Endothelial cell of umbilical vein (primary cell): ENCODE data around the gene CGAS. TPM values are rescaled to one million over a fixed set of nuclear protein-coding genes. Genes with fewer than 3 reads are reported as not detected.
"Not testable (repeated sequence)": the region's sequence is repeated elsewhere in the genome, so short reads cannot be mapped to it uniquely, and the experiment has no call there.

Source experiments
- BruUV-seq: library from RNA; stranded (reverse); fragments of 400-500 nt; replicated peaks from 2 replicates; lab custom pipeline; 2021; lab: Mats Ljungman, UMichigan
- CTCF ChIA-PET: fragments of 300-600, 350-600 bp; sonication (Branson Sonifier 250); formaldehyde crosslinking; loops from one replicate; lab custom pipeline; 2021; ENCODE audit warnings: antibody characterized with exemption, inconsistent platforms; lab: Charles Lee
- POLR2A ChIA-PET: fragments of 300-600, 350-600 bp; sonication (Branson Sonifier 250); formaldehyde crosslinking; loops from one replicate; lab custom pipeline; 2021; ENCODE audit warnings: antibody characterized with exemption, inconsistent platforms; lab: Charles Lee
- DNase-seq: peaks from one replicate; pipeline ENCODE4 v3.0.0-alpha.2; 2011; ENCODE audit warnings: low read depth, low spot score
- FAIRE-seq: peaks from 2 replicates; lab custom pipeline; 2011; peaks lifted over from hg19 to GRCh38; lab: Jason Lieb, UNC
- H2AFZ ChIP-seq: 2 replicates; pipeline ENCODE4 v1.6.0; 2012; ENCODE audit warnings: low read depth, low read length, control low read depth, inconsistent platforms
- H3K27ac ChIP-seq: 2 replicates; pipeline ENCODE4 v1.5.1; 2011; ENCODE audit warnings: low read depth, mild to moderate bottlenecking, control low read depth, low read length, moderate library complexity; ENCODE audit not compliant: insufficient read depth
- H3K27me3 ChIP-seq, 2 experiments: 2 replicates each; pipeline versions ENCODE4 v1.6.0 to v1.6.1; 2011; ENCODE audit warnings: low read length in 2 of 2, mixed read lengths in 1 of 2; ENCODE audit not compliant: control insufficient read depth in 2 of 2, insufficient read depth in 2 of 2
- H3K36me3 ChIP-seq, 2 experiments: 2 replicates in 1 of 2; 3 replicates in 1 of 2; pipeline ENCODE4 v1.5.1; 2011; ENCODE audit warnings: low read length in 2 of 2, mild to moderate bottlenecking in 1 of 2, moderate library complexity in 1 of 2; ENCODE audit not compliant: control insufficient read depth in 2 of 2, insufficient read depth in 2 of 2; ENCODE audit errors: extremely low read depth in 1 of 2
- H3K4me1 ChIP-seq: 3 replicates; pipeline ENCODE4 v1.5.1; 2011; ENCODE audit warnings: mild to moderate bottlenecking, low read length; ENCODE audit not compliant: control insufficient read depth, insufficient read depth; ENCODE audit errors: extremely low read depth
- H3K4me2 ChIP-seq: 2 replicates; pipeline ENCODE4 v1.6.1; 2011; ENCODE audit warnings: low read length, control low read depth, mixed read lengths; ENCODE audit not compliant: insufficient read depth
- H3K4me3 ChIP-seq, 3 experiments: fragments of 200-600 bp in 1 of 3; sonication (generic), shearing (Covaris generic) in 1 of 3; replicated peaks in 1 of 3; 2 replicates each; pipeline ENCODE4 v1.5.1; 2011 to 2016; ENCODE audit warnings: control low read depth in 3 of 3, low read length in 3 of 3, mild to moderate bottlenecking in 2 of 3, inconsistent platforms in 1 of 3, low read depth in 1 of 3, moderate library complexity in 1 of 3; ENCODE audit not compliant: insufficient read depth in 1 of 3
- H3K79me2 ChIP-seq: 2 replicates; pipeline ENCODE4 v1.6.0; 2012; ENCODE audit warnings: low read length, inconsistent platforms; ENCODE audit not compliant: control insufficient read depth, insufficient read depth
- H3K9ac ChIP-seq: replicated peaks from 2 replicates; pipeline ENCODE3; 2011; ENCODE audit warnings: low read length, control low read depth; ENCODE audit not compliant: insufficient read depth; ENCODE audit errors: extremely low read depth
- H3K9me1 ChIP-seq: replicated peaks from 3 replicates; pipeline ENCODE4 v1.6.0; 2011; ENCODE audit warnings: mild to moderate bottlenecking, low read length; ENCODE audit not compliant: control insufficient read depth, insufficient read depth; ENCODE audit errors: extremely low read depth
- H3K9me3 ChIP-seq: replicated peaks from 2 replicates; pipeline ENCODE4 v1.5.1; 2012; ENCODE audit warnings: low read length, inconsistent platforms; ENCODE audit not compliant: control insufficient read depth, insufficient read depth
- H4K20me1 ChIP-seq: replicated peaks from 2 replicates; pipeline ENCODE3; 2011; ENCODE audit warnings: mild to moderate bottlenecking, low read length; ENCODE audit not compliant: control insufficient read depth, insufficient read depth; ENCODE audit errors: extremely low read depth
- EZH2 ChIP-seq: IDR thresholded peaks from 2 replicates; pipeline ENCODE4 v1.6.1; 2012; ENCODE audit warnings: borderline replicate concordance, low read depth, mild to moderate bottlenecking, moderate library complexity, low read length, inconsistent platforms; ENCODE audit not compliant: severe bottlenecking
- FOS ChIP-seq: IDR thresholded peaks from 2 replicates; pipeline ENCODE4 v1.6.1; 2011; ENCODE audit warnings: mild to moderate bottlenecking, low read length, moderate library complexity, borderline replicate concordance; ENCODE audit not compliant: insufficient read depth
- GATA2 ChIP-seq: IDR thresholded peaks from 2 replicates; pipeline ENCODE4 v1.7.0; 2011; ENCODE audit warnings: low read depth, mild to moderate bottlenecking, moderate library complexity, mixed read lengths, low read length; ENCODE audit not compliant: insufficient read length, insufficient read depth
- JUN ChIP-seq: IDR thresholded peaks from 2 replicates; pipeline ENCODE4 v1.6.1; 2011; ENCODE audit warnings: borderline replicate concordance, low read depth; ENCODE audit not compliant: insufficient read length, insufficient read depth
- MAX ChIP-seq: IDR thresholded peaks from 2 replicates; pipeline ENCODE4 v1.6.1; 2011; ENCODE audit not compliant: insufficient read depth, insufficient read length
- MYC ChIP-seq: IDR thresholded peaks from one replicate; pipeline ENCODE4 v1.6.1; 2011; ENCODE audit warnings: mild to moderate bottlenecking, low read depth, low read length
- POLR2AphosphoS5 ChIP-seq: IDR thresholded peaks from 2 replicates; pipeline ENCODE4 v1.6.1; 2012; ENCODE audit warnings: low read depth, mild to moderate bottlenecking, control low read depth, low read length, moderate library complexity; ENCODE audit not compliant: insufficient read depth
- dilution Hi-C: fragments of 300-500 bp; cut with MboI; formaldehyde crosslinking; loops from one replicate; pipeline ENCODE4 v1.15.0; 2019; ENCODE audit warnings: low sequenced_read_pairs; ENCODE audit not compliant: extremely low pct_ligation_motif_present
- intact Hi-C: fragments of 100-400 bp; cut with micrococcal nuclease; formaldehyde crosslinking; loops from one replicate; pipeline ENCODE4 v1.10.0; 2022
- polyA plus RNA-seq, 4 experiments: library from polyadenylated mRNA; depleted of rRNA in 3 of 4; stranded (reverse) in 3 of 4; unstranded in 1 of 4; fragments of >200 nt; gene quantifications; 2 replicates each; pipeline versions ENCODE4 v1.2.1 to v1.2.3, GENCODE V29; 2011 to 2012; ENCODE audit warnings: missing spikeins in 1 of 4
- total RNA-seq: library from RNA; stranded (reverse); gene quantifications from 2 replicates; pipeline ENCODE4 v1.2.3, GENCODE V29; 2021

Gene CGAS
- total and polyA plus RNA-seq, 2 donors (not counting 3 experiments of a cell fraction or from before 2014, with no cell fraction given), result 1.9 to 7.4 TPM

- no peaks in the 10 kb centered on the region for H3K27me3 ChIP-seq
- no TSS peak for BruUV-seq
- H3K79me2 ChIP-seq, result no peaks in the 10 kb centered on the region
- no peaks in the 10 kb centered on the region for H3K9me1 ChIP-seq
- H3K4me2 ChIP-seq, result no peak overlapping the region
- no peak overlapping the region for H3K9ac ChIP-seq
- H3K9me3 ChIP-seq, result no peaks in the 10 kb centered on the region
- no peak overlapping the region for H3K27ac ChIP-seq
- FAIRE-seq, result no peak
- CTCF ChIA-PET, result interaction anchor here (0.6 kb wide), 1 partner anchor 247 kb away, joined by 3 read pairs; no protein-coding TSS in a partner anchor
- no peak for DNase-seq
- dilution Hi-C loops, result no loop called here
- TF ChIP-seq GATA2, result no peak
- no peak for TF ChIP-seq EZH2
- TF ChIP-seq MAX, result no peak
- no peak for TF ChIP-seq POLR2AphosphoS5
- no peak for TF ChIP-seq JUN
- TF ChIP-seq MYC, result no peak
- no peak for TF ChIP-seq FOS
- H4K20me1 ChIP-seq, result no peaks in the 10 kb centered on the region
- no peak overlapping the region for H3K4me3 ChIP-seq
- POLR2A ChIA-PET, result no interaction called here
- no peaks in the 10 kb centered on the region for H3K4me1 ChIP-seq
- H3K36me3 ChIP-seq, result no peaks in the 10 kb centered on the region
- no peak overlapping the region for H2AFZ ChIP-seq
- intact Hi-C loops, result no loop called here
These were observed 69.5 kb downstream of the CGAS start for GRCh38 chr6:73382462-73383113.

GRCh38 chr6:73381531-73381930 lies 70.6 kb downstream of the CGAS start:
- H3K9me3 ChIP-seq, POLR2A ChIA-PET, FAIRE-seq, DNase-seq, H3K27ac ChIP-seq, H3K79me2 ChIP-seq, H2AFZ ChIP-seq, H4K20me1 ChIP-seq, H3K9me1 ChIP-seq, H3K36me3 ChIP-seq, H3K4me2 ChIP-seq, H3K4me3 ChIP-seq, H3K9ac ChIP-seq, dilution Hi-C loops, BruUV-seq, intact Hi-C loops, H3K4me1 ChIP-seq, H3K27me3 ChIP-seq: not testable (repeated sequence)
- CTCF ChIA-PET, result interaction anchor here (0.9 kb wide), 1 partner anchor 7 kb away, joined by 3 read pairs; no protein-coding TSS in a partner anchor
